H1 (cell line): ENCODE measurements around the gene GALNT18. TPM values are rescaled to one million over a fixed set of nuclear protein-coding genes. Genes with fewer than 3 reads are reported as not detected.

Experiments
- HDAC6 ChIP-seq: IDR thresholded peaks from one replicate; pipeline ENCODE4 v1.7.1; 2012; ENCODE audit warnings: low read depth, mild to moderate bottlenecking, inconsistent platforms, low read length, moderate library complexity
- JUN ChIP-seq: IDR thresholded peaks from 2 replicates; pipeline ENCODE4 v1.6.1; 2011; ENCODE audit warnings: low read depth, mild to moderate bottlenecking, improper control_type of control experiment, low read length
- RNF2 ChIP-seq: fragments of 200-900, 300-1000 bp; sonication (generic); IDR thresholded peaks from 2 replicates; pipeline ENCODE4 v1.7.1; 2016; ENCODE audit warnings: borderline replicate concordance, low read depth, mild to moderate bottlenecking, antibody characterized with exemption, low read length; ENCODE audit not compliant: poor library complexity, severe bottlenecking; ENCODE audit errors: missing control alignments
- polyA plus RNA-seq, 7 experiments: library from polyadenylated mRNA; depleted of rRNA in 3 of 7; stranded (reverse) in 5 of 7; unstranded in 2 of 7; fragments of >200 nt in 5 of 7; fragments of 200-250 nt in 2 of 7; gene quantifications; 1 replicate in 5 of 7; 2 replicates in 1 of 7; 4 replicates in 1 of 7; pipeline versions ENCODE4 v1.2.1 to v1.2.3, GENCODE V29; 2011 to 2013; ENCODE audit warnings: missing spikeins in 2 of 7, mixed read lengths in 2 of 7
- total RNA-seq: library from RNA; stranded (reverse); fragmentation: NEBNext Ultra II Directional; extraction: Animal tissue kit (Norgen Biotek cat#: 25700); gene quantifications from 2 replicates; pipeline ENCODE4 v1.2.1, GENCODE V29; 2021

GALNT18 gene
- total and polyA plus RNA-seq, 2 of the 8 experiments (the other 6 are each of a cell fraction or from before 2014, with no cell fraction given): 6.0 to 9.4 TPM

DNA sequence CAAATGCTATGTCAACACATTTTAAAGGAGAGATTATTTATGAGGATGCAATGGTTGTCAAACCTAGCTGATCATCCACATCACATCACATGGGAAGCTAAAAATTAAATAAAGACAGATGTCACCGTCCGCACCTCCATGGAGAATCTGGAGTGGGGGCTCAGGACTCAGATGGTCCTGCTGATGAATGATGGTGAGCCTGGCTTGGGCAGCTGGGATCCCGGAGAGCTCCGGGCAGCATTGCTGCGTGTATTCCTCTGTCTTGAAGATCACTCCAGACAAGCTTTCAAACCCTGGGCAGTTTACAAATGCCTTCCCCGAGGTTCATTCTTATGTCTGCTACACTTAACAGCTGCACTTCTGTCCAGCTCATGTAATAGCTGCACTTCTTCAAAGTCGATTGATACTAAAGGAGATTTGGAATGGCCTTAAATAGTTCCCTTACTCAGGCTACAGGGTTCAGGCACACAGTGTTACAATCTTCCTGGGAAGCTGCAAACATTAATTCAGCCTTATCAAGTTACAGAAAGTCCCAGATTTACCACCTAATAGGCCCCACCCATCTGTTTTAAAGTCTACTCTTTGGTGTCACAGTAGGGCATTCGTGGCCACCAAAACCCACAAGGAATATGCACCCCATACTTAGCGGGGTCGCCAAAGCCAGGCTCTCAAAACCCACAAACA is 234.0 kb downstream of the GALNT18 start (continued):
- TF ChIP-seq HDAC6 (no peak), RNF2 (no peak), JUN (no peak)
